Frontal cortex (tissue), 4 donors: ENCODE measurements around the gene SLC13A3. TPM values are rescaled to one million over a fixed set of nuclear protein-coding genes. Genes with fewer than 3 reads are reported as not detected.
A peak's percentile ranks its signal among the peaks of the same experiment; 100 is the strongest.
"Not testable (repeated sequence)": the region's sequence is repeated elsewhere in the genome, so short reads cannot be mapped to it uniquely, and the experiment has no call there.

ENCODE experiments used
- DNase-seq, 2 donors: peaks; one replicate each; pipeline ENCODE4 v3.0.0; 2012; ENCODE audit warnings: low spot score in 2 of 2
- FAIRE-seq: peaks from 2 replicates; lab custom pipeline; 2012; peaks lifted over from hg19 to GRCh38; lab: Jason Lieb, UNC
- total RNA-seq: library from RNA; depleted of rRNA; stranded (reverse); fragments of >200 nt; gene quantifications from one replicate; pipeline ENCODE4 v1.2.3, GENCODE V29; 2014
- donor health status: control.
- donor health status: control.
- donor health status: control.

Gene SLC13A3
- total RNA-seq, 1 donor from 2014 or later = 10.2 TPM

DNA sequence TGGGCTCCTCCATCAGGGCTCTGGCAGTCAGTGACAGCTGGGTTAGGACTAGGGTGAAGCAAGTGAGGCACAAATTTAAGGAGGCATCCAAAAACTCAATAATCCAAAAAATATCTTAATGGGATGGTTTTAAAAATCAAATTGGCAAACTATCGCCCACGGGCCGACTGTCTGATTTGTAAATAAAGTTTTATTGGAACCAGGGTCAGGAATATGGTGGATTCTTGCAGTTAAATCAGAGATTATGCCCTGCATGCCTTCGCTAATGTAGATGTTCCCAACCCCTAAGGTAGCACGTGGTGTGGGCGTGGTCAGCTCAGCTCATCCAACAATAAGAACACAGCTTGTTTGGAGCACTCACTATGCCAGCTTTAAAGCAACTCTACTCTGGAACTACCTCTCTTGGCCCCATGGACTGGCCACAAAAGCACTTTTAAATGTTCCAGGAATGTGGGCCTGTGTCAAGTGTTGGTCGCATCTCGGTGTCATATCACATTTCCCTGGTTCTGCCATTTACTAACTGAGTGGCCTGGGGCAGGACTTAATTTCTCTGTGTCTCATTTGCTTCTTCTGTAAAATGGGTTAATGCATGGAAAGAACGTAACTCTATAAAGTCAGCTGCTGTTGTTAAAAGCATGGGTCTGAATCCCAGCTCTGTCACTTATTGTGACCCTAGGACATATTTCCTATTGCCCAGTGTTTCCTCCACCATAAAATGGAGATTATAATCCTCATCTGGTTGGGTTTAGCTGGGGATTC is 31.0 kb upstream of the SLC13A3 start:
- DNase-seq (no peak), FAIRE-seq (no peak)

DNA sequence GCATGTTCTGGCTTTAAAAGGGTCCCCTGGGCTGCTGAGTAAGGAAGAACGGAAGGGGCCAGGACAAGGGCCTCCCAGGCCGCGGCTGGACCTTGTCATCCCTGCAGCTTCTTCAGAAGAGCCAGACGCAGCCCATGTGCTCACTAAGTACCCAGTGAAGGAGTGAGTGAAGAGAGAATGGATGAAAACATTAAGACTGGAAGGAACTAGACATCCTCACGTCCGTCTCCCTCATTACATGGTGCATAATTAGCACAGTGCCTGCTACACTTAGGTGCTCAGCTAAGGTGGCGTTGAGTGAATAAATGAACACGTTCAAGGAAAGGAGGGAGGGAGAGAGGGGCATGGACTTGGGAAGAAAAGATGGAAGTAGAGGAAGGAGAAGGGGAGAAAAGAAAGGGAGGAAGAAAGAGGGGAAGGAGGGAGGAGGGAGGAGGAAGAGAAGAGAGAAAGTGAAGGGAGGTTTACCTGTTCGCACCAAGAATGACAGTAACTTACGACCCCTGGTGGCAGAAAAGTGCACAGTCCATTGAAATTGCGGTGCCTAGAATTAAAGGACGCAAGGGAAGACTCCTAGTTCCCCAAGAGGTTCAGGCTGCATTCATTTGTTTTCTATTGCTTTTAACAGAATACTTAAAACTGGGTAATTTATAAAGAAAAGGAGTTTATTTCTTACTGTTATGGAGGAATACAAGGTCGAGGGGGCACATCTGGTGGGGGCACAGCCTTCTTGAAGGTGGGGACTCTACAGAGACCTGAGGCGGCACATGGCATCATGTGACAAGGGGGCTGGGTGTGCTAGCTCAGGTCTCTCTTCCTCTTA is 30.0 kb upstream of the SLC13A3 start:
- no peak for FAIRE-seq

DNA sequence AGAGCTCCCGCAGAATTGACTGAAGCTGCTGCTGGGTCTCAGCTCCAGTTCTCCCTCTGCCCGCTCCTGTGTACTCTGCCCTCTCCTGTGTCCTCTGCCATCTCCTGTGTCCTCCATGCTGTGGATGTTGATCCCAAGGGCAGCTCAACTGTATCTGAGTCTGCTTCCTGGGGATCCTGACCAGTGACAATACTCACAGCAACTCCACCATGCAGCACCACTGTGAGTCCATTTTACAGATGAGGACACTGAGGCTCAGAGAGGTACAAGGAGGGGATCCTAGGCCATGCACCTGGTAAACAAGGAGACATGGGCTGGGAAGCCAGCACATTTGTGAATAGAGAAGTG is 29.4 kb upstream of the SLC13A3 start:
- FAIRE-seq = no peak

More for the DNA sequence above, 30.0 kb upstream of the SLC13A3 start:
- DNase-seq = peak; percentile 57 to 60

DNA sequence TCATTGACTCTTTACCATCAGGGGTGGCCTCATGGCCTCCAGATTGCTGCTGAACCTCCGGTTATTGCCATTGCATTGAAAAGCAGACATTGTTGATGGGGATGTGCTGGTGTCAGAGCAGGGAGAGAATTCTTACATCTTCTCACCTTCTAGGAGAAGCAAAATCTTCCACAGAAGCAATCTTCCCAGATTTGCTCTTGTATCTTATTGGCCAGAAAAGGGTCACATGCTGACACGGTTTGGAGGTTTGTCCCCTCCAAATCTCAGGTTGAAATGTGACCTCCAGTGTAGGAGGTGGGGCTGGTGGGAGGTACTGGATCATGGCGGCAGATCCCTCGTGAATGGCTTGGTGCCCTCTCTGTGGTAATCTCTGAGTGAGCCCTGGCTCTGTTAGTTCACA is 27.3 kb upstream of the SLC13A3 start:
- DNase-seq (no peak), FAIRE-seq (no peak)

More for the DNA sequence above, 29.4 kb upstream of the SLC13A3 start:
- no peak for DNase-seq

DNA sequence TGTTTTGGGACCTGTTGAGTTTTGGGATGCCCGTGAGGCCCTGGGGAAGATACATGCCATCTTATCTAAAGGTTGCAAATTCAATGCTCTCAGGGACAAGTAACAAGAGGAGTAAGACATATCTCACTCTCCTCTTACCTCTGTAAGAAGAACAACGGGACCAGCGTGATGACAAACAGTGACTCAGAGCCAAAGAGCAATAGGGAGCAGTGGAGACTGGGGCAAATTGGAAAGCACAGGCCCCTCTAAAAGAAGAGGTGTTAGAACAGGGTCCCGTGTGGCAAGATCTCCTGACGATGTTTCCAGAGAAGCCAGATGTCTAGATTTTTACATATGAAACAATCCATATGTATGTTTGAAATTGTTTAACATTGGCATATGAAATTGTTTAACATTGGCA is 26.3 kb upstream of the SLC13A3 start:
- FAIRE-seq (no peak), DNase-seq (no peak)

DNA sequence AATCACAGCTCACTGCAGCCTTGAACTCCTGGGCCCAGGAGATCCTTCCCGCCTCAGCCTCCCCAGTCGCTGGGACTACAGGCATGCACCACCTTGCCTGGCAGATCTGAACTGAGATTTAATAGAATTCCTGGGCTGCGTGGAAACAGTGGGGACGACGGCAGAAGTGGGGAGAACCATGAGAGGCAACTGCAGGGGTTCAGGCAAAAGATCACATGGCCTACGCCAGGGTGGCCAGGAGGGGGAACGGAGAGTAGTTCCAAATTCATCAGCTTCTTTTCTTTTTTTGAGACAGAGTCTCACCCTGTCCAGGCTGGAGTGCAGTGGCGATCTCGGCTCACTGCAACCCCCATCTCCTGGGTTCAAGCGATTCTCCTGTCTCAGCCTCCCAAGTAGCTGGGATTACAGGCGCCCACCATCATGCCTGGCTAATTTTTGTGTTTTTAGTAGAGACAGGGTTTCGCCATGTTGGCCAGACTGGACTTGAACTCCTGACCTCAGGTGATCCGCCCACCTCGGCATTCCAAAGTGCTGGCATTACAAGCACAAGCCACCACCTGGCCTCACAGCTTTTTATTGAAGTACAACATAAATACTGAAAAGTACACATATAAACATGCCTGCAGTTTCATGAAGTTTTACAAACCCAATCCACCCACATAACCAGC is 25.5 kb upstream of the SLC13A3 start:
- not testable (repeated sequence) for DNase-seq, FAIRE-seq

DNA sequence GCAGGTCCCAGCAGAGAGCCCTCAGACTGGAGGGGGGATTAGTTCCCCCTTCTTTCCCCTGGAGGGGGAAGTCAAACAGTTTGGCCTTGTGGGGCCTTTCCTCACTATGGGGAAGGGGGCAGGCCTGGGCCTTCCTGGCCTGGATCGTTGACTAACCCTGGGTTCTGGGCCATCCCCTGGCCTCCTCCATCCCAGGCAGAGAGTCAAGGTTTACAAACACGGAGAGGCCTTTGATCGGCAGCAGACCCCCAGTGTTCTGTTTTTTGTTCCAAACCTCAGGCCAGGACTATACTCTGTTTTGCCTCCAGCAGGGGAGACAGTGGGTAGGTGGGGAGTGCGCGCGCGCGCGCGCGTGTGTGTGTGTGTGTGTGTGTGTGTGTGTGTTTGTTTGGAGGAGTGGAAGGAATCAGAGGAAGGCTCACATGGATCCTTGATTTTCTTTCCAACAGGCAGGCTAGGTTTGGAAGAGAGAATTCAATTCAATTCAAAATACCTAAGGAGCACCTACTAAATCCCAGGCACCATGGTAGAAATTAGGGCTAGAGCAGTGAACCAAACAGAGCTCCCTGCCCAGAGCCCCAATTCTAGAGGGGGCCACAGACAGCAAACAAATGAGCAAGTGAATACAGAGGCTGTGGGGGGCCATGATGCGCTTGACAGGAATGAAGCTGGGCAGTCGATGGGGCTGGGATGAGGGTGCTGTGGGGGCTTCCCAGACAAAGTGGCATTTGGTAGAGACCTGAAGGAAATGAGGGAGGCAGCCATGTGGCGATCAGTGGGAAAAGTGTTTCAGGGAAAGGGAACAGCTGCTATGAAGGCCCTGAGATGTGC is 23.2 kb upstream of the SLC13A3 start:
- FAIRE-seq = no peak
- no peak for DNase-seq

DNA sequence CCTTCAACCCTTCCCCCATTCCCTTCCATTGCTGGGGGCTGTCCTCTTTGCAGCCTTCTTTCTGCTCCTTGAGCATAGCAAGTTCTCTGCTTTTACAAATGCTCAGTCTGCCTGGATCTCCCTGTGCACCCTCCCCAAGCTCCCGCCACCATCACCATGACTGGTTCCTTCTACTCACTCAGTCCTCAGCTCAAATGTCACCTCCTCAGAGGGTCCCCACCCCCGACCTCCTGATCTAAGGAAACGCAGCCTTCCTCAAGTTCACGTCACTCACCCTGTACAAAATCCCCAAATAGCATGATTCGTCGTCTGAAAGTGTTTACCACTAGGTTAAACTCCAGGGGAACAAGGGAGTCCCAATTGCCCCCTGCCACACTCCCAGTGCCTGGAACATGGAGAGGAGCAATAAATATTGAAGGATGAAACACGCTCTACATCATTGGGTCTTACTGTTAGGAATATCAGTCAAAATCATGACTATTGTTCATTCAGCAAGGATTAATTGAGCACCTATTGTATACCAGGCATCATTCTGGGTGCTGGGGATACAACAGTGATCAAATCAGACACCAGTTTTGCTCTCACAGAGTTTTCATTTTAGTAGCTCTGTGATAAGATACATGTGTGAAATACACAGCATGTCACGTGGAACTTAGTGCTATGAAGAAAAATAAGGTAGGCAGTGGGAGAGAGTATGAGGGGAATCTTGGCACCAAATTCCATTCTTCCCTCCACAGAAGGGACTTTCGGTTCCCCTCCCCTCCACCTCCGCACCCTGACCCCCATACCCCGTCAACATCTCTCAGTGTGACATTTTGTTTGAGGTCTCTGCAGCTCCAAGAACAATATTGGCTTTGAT is 22.4 kb upstream of the SLC13A3 start:
- no peak for FAIRE-seq
- DNase-seq = no peak

DNA sequence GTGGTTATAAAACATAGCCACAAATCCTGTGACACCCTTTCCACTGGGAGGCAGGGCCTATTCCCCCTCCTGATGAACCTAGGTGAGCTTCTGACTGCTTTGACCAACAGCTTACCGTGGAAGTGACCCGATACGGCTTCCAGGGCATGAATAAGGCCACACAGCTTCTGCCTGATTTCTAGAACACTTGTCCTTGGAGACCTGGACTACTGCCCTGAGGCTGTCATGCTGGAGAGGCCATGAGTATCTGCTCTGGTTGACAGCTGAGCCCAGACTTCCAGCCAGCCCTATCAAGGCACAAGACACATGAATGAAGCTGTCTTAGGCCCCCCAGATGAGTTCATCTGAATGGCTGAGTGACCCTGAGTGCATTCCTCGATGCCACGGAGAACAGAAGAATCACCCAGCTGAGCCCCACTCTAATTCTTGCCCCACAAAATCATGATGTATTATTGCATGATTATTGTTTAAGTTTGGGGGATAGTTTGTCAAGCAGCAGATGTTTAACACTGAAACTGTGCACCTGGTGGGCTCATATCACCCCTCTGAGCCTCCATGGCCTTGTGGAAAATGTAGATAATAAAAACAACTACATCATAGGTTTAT is 21.4 kb upstream of the SLC13A3 start:
- no peak for FAIRE-seq
- no peak for DNase-seq

DNA sequence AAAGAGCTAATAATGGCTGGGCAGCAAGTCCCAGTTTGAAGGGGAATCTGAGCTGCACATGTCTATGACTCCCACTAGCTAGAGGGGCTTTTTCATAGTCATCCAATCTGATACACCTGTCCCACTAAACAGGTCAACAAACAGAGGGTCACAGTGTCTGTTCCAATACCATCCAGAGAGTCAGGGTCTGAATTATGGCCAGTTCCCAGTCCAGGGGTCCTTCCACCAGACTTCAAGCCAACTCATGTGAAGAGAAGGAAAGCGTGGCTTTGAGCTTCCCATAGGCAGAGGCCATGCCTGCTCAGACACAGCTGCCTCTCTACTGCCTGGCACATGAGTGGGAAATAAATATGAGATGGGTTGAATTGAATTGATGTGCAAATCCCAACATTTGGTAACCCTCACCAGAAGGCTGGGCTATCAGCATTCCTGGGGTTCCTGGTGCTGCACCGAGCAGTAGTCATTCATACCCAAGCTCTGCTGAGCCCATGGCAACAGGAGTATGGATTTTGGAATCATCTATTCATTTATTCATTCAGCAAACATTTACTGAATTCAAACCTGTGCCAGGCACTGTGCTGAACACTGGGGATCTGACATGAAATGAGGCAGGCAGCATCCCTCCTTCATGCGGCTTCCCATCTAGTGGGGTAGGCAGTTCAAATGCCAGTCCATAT is 20.7 kb upstream of the SLC13A3 start:
- FAIRE-seq = no peak
- no peak for DNase-seq

DNA sequence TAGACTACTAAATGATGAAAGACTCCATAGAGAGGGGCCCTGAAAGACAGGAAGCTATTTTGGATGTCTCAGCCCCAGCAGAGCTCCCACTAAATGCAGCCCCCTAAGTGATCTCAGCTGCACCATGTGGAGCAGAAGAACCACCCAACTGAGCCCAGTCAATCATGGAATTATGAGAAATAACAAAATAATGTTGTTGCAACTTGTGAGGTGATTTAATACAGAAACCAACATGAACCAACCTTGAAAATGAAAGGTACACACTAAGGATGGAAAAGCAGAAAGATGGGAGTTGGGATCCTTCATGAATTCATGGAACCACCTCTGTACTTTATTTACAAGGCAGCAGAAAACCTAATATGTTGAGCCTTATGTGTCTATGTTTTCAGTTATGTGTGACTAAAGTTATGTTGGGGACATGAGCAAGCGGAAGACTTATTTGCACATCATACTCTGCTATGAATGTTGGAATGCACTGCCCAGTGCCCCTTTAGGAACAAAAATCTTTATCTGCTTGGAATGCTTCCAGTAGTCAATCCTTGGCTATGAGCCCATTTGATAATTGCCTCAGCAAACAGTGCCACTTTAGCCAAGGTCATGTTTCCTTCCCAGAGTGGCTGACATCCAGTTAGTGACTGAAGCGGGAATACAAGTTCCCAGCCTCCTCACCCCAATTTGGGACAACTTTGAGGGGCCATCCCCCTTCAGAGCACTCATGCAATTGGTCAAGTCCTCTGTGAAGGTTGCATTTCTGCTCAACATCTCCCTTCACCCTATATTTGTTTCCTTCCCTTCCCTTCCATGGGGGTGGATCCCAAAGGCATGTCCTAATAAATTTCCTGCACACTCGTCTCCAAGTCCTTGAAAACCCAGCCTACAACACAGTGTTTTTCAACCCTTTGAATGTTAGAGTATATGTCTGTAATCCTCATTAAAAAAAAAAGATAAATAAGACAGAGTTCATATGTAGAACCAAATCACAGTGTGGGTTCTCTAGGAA is 19.6 kb upstream of the SLC13A3 start:
- FAIRE-seq = no peak
- DNase-seq = no peak

DNA sequence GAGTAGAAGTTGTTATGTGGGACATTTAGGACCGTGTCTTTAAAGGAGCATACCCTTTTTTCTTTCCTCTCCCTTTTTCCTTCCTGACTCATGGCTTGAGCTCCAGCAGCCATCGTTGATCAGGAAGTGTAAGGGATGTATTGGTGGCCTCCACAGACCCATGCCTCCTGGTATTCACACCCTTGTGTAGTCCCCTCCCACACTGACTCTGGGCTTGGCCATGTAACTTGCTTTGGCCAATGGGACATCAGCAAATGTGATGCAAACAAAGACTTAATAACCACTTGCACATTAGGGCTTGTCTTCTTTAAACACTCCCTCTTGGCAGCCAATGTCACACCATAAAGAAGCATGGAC is 18.9 kb upstream of the SLC13A3 start:
- no peak for FAIRE-seq
- no peak for DNase-seq

DNA sequence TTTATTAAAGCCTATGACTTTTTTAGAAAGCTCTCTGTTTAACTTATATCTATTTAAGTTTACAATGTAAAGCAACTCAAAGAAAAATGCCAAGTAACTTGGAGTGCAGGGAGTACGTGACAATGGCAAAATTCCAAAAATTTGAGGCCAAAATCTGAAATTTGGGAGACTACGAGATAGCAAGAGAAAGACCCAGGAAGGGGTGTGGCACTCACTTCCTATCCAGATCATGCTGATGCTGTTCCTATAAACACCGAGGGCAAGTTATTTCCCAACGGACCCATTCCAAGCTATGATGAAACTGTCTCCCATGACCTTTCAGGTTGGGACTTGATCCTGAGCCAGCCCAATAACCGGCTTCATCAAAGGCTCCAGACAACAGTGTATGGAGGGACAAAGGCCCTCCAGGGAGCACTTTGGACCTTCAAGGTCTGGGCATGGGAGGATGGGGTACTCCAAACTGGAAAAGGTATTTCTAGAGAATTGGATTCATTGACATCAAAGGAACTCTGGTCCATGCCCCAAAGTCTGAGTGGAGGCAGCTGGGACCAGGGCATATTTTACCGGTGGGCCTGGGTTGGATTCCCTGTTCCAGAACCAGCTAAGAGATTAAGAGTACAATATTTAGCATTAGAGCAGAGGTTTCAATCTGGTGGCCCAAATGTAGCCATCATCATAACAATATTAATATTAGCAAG is 15.7 kb upstream of the SLC13A3 start:
- DNase-seq = no peak
- no peak for FAIRE-seq

DNA sequence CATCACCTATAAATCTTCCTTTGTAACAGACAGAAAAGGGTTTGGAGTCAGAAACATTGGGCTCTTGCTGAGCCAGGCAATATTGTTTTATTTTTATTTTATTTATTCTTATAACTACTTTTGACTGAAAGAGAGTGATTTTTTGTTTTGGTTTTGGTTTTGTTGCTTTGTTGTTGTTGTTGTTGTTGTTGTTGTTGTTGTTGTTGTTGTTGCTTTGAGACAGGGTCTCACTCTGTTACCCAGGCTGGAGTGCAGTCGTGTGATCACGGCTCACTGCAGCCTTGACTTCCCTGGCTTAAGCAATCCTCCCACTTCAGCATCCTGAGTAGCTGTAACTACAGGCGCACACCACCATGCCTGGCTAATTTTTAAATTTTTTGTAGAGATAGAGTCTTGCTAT is 15.0 kb upstream of the SLC13A3 start:
- FAIRE-seq = no peak
- DNase-seq = no peak

DNA sequence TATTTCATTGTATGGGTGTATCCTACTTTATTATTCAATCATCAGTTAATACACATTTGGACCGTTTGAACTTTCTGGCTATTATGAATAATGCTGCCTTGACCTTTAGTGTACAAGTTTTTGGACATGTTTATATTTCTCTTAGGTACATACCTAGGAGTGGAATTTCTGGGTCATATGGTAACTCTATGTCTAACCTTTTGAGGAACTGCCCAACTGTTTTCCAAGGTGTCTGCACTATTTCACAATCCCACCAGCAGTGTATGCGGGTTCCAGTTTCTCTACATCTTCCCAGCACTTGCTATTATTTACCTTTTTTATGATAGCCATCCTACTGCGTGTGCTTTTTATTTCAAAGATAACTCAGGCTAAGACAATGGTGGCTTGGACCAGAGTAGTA is 14.3 kb upstream of the SLC13A3 start:
- DNase-seq = no peak
- FAIRE-seq = no peak

DNA sequence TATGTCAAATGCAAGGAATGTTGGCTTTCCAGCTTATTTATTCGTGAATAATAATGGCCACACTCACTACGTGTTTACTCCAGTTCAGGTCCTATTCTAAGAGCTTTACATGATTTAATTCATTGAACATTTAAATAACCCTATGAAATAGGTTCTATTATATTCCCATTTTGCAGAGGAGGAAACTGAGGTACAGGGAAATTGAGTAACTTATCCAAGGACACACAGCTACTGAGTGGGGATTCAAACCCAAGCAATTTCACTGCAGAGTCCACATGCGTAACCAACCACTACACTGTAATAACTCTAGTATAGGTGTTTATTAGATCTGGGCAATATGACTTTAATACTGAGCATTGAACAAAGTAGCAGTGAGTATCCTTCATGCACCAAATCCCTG is 12.3 kb upstream of the SLC13A3 start:
- FAIRE-seq (no peak), DNase-seq (no peak)
